Activated naive CD4-positive, alpha-beta T cell treated with anti-CD3 and anti-CD28 coated beads, Interleukin-2, amount 50 U/mL, for 16 hours (primary cell): Measurements from ENCODE around the gene MAJIN.

Experiments used
- DNase-seq: peaks from one replicate; pipeline ENCODE4 v3.0.0-alpha.2; 2020

MAJIN gene

GRCh38 chr11:64930340-64930739 is 41.6 kb downstream of the MAJIN start:
- DNase-seq = no peak

- DNase-seq = no peak
Measured at GRCh38 chr11:64929625-64930024, 42.3 kb downstream of the MAJIN start.

- DNase-seq = no peak
Measured at GRCh38 chr11:64928957-64929356, 43.0 kb downstream of the MAJIN start.

- DNase-seq = no peak
Measured at GRCh38 chr11:64926689-64927088, 45.2 kb downstream of the MAJIN start.

GRCh38 chr11:64925536-64926436 is 46.1 kb downstream of the MAJIN start:
- DNase-seq = no peak

- DNase-seq = no peak
Measured at GRCh38 chr11:64924910-64925284, 47.0 kb downstream of the MAJIN start.

- DNase-seq = peak; percentile 92
Measured at GRCh38 chr11:64923944-64924909, 47.7 kb downstream of the MAJIN start, which contains the start of gene PPP2R5B. TSS of gene PPP2R5B (plus strand) at chr11:64924689. CDS start at chr11:64925735, 1,046 bp downstream.

GRCh38 chr11:64923151-64923661 is 48.7 kb downstream of the MAJIN start:
- no peak for DNase-seq

- DNase-seq = no peak
Measured at GRCh38 chr11:64921384-64921783, 50.5 kb downstream of the MAJIN start.

GRCh38 chr11:64920124-64920523 is 51.8 kb downstream of the MAJIN start:
- DNase-seq = no peak

GRCh38 chr11:64919627-64920026 is 52.3 kb downstream of the MAJIN start:
- DNase-seq = no peak

GRCh38 chr11:64918017-64918416 is 53.9 kb downstream of the MAJIN start:
- no peak for DNase-seq

- no peak for DNase-seq
Measured at GRCh38 chr11:64917663-64917995, 54.3 kb downstream of the MAJIN start.

GRCh38 chr11:64916775-64917662 is 54.9 kb downstream of the MAJIN start, which contains the start of gene ATG2A:
TSS of gene ATG2A (minus strand) at chr11:64917209. CDS start at chr11:64917135, 74 bp downstream.
- DNase-seq = peak; percentile 99

GRCh38 chr11:64916040-64916774 is 55.7 kb downstream of the MAJIN start:
- no peak for DNase-seq

GRCh38 chr11:64915376-64915887 is 56.5 kb downstream of the MAJIN start:
- DNase-seq = no peak

- no peak for DNase-seq
Measured at GRCh38 chr11:64914123-64914522, 57.8 kb downstream of the MAJIN start.

GRCh38 chr11:64913171-64913727 is 58.7 kb downstream of the MAJIN start:
- no peak for DNase-seq

GRCh38 chr11:64911689-64912088 is 60.2 kb downstream of the MAJIN start:
- no peak for DNase-seq

- no peak for DNase-seq
Measured at GRCh38 chr11:64911142-64911541, 60.8 kb downstream of the MAJIN start.
